GM19099 (cell line): ENCODE data around the gene CSGALNACT2.

Experiments
- POLR2A ChIP-seq: IDR thresholded peaks from 3 replicates; pipeline ENCODE4 v1.6.1; 2011; ENCODE audit warnings: low read depth; ENCODE audit not compliant: insufficient read length; ENCODE audit errors: extremely low read depth

CSGALNACT2 gene

DNA sequence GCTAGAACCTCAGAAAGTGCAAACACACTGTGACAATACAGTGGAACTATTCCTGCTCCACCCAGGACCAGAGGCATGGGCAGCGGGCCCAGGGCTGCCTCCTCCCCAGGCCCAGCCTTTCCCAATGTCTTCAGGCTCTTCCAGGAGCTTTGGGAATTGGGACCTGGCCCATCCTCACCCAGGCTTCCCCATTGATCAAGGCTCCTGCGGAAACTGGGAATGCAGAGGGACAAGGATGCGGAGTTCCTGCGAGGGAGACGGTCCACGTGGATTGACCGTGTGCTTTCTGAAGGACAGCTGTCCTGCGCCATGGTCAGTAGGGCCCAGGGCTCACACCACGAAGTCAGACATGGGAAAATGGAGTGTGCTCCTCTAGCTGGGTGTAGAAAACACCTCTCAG, 56.6 kb downstream of the CSGALNACT2 start:
- TF ChIP-seq POLR2A = no peak

DNA sequence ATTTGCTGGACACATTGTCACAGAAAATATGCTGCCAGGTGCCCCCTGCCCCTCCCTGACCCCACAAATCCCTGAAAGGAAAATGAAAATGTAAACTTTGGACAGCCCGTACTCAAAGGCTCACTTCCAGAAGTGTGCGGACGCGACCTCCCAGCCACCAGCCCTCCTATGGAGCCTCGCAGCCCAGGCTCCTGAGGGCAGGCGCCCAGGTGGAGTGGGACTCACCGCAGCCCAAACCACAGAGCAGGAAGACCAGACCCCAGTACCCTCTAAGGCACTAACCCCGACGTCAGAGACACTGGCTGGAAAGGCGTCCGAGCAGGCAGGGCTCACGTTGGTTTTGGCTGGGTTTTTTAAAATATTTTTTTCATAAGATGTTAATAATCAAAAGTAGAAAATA, 57.3 kb downstream of the CSGALNACT2 start:
- no peak for TF ChIP-seq POLR2A

DNA sequence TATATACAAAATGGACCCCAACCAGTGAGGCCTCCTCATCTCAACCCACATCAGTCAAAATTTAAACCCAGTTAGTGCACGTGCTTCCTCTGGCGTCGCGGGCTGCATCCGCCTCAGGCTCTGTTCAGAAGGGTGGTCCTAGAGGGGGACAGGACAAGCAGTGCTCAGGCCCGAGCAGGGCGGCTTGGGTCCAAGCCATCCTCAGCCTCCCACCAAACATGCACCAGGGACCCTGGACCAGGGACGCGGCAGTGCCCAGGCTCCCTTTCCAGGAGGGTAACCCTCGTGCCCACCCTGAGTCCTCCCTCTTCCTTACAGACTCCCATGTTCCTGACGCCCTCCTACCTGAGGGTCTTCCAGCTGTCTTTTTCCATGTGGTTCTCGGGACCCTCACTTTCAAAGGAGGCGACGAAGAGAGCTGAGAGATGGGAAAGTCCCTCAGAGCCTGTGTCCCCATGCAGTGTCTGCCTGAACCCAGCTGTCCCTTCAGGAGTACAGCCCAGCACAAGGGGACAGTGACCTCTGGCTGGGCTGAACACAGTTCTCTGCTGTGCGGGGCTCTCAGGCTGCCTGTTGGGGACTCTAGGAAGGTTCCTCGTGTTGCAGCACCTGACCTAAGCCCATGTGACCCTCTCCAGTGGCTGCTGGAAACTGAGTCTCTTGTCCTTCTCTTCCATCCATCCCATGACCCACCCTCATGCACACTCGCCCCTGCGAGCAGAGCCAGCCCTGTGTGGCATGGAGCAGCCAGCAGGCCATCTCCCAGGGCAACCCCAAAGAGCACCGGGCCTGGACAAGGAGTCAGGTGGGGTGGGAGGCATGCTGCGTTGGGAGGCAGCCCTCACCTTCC, 58.1 kb downstream of the CSGALNACT2 start:
- TF ChIP-seq POLR2A = no peak

DNA sequence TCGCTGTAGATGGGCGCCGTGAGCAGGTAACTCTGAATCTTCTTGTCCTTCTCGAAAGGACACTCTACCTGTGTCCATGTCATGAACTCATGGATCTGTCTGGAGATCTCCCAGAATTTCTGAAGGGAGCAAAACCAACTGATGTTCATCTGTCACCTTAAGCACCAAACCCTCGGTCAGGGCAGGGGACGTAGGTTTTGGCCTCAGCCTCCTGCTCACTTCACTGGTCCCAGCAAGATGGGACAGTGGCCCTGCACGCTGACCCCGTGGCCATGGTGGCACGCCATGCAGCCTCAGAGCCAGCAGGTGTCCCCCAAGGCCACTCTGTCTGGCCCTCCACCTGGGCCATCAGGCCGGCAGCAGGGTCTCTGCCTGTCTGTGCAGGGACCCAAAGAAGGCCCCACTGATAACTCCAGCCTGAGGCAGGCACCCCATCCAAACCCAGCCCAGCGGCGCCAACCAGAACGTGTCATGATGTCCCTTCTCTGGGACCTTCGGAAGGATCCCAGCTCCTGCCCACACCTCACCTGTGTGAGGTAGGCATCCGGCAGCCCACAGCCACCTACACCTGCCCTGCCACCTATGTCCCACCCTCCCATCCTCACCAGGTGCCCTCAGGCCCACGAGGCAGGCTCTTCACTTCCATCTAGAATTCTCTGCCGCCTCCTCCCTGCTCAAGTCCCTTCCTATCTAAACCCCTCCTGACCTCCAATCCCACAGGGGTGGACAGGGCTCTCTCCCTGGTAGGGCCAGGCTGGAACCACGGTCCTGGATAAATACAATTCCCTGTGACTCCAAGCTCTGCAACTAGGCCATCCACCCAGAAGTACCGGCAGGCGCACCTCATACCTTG, 59.0 kb downstream of the CSGALNACT2 start:
- TF ChIP-seq POLR2A = no peak

DNA sequence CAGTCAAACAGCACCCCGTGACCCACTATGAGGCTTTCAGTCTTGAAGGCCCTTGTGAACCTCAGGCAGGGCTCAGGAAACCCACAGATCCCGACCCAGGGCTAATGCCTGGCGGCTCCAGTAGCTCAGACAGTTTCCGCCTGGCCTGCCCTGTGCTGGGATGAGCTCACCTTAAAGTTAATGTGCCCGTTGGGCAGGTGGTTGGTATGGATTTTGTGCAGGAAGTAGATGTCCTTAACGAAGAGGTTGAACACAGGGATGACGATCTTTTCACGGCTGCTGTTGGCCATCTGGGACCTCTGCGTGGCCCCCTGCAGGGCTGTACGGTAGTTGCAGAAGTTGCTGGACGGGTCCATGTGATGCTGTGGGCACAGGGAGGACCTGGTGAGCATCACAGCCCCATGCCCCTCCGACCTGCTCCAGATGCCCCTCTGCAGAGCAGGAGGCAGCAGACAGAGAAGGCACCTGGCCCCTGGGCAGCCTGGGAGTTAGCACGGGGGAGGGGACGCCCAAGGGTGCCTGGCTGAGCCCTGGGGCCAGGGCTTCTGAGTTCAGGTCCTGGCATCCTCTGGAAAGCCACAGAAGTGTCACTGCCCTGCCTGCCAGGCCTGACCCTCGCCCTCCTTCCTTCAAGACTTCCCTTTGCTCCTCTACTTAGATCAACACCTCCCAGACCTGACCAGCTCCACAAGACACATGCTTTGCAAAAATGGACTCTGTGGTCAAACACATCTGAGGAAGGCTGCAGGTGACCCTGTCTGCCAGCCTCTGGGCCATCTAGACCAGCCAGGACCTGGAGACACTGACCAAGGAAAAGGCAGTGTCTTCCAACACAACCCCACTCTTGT, 59.8 kb downstream of the CSGALNACT2 start:
- no peak for TF ChIP-seq POLR2A

DNA sequence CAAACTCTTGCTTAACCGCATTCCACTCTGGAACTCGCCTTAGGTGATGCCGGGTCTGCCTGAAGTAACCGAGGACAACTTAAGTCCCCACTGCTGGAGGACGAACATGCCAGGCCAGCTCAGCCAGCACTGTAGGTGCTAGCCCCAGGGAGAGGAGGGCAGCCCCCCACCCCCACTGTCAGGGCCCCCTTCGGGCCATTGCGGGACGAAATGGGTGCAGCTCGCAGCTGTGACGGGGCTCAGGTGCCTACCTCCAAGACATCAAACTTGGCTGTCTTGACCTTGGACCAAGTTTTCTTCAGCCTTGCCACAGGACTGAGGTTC, 60.4 kb downstream of the CSGALNACT2 start:
- TF ChIP-seq POLR2A = no peak

DNA sequence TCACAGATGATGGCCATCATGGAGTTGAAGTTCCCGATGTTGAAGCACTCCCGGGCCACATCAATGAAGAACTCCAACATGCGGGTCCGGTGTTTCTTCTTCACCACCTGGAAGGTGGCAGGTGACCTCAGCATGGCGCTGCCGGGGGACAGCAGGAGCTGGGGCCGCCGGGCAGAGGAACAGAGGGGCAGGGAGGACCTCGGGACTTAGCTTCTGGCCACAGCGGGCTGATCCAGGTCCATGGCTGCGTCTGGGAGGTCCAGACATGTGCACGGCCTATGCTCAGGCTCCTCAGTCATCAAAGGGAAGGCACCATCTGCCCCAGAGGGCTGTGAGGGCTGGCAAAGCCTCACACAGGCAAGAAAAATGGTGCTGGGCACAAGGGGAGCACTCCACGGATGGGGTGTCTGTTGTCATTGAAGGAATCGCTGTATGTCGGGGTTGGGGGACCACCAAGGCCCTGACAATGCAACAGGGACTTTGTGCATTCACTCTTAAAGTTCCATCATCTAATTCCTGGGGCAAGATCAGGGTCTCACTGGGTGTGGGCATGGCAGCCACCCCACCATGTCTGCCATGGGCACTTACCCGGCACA, 60.9 kb downstream of the CSGALNACT2 start:
- no peak for TF ChIP-seq POLR2A

DNA sequence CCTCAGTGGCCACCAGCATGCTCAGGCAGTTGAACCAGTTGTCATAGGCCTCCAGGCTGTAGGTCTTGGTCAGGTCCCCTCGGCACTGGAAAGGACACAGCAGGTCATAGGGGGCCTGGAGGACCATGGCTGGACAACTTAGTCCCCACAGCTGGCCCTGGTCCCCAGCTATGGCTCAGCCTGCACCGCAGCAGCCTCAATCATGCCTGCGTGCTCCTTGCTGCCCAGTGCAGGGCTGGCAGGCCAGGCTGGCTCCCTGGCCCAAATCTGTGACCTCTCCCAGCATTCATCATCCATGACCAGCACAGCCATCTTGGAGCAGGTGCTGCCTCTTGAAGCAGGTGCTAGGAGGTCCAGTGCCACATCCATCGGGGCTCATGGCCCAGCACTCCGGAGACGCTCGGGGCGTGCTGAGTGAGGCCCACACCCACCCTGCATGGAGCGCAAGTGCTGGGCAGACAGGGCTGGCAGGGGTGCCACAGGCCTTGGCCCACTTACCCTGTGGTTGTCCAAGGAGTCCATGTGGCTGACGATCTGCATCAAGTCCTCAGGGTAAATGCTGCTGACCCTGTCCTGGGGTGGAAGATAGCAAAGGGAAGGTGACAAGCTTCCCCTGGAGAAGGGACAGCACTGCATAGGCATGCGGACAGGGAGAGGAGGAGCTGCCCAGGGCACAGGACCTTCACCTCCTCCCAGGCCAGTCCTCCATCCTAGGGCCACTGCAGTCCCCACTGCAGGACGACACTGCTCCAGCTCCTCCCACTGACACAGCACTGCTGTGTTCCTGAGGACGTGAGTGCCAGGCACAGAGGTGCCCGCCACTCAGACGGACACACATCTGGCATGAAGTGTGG, 61.7 kb downstream of the CSGALNACT2 start:
- TF ChIP-seq POLR2A = no peak

DNA sequence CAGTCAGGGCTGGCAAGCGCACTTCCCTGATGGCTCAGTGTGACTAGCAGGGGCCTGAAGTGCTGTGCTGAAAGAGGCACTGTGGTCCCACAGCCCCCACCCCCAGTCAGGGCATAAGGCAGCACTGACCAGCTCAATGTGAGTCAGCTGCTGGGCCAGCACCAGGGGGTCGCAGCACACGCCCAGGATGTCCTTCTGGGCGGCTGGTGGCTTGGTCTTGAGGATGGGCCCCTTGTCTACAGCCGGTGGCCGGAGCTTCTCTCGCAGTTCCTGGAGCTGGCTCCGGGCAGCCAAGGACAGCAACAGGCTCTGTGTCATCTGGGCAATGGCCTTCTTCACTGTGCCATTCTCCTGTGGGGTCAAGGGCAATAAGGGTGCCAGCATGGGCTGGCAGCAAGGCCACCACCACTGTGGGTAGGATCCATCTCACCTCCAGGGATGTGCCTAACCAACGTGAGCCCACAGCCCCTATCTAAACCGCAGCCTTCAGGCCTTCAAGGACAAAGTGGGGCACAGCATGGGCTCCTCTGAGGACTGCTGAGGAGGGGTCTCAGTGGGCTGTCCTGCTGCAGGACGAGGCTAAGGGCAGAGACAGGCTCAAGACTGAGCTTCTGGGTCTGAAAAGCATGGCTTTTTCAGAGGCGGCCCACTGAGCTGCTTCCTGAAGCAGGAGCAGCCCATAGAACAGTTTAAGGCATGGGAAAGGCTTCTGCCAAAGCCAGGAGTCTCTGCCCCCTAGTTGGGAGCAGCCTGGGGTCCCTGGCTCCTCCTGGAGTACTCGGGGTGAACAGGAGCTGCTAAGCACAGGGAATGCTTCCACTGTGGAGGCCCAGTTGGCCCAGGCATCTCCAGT, 62.5 kb downstream of the CSGALNACT2 start:
- no peak for TF ChIP-seq POLR2A

DNA sequence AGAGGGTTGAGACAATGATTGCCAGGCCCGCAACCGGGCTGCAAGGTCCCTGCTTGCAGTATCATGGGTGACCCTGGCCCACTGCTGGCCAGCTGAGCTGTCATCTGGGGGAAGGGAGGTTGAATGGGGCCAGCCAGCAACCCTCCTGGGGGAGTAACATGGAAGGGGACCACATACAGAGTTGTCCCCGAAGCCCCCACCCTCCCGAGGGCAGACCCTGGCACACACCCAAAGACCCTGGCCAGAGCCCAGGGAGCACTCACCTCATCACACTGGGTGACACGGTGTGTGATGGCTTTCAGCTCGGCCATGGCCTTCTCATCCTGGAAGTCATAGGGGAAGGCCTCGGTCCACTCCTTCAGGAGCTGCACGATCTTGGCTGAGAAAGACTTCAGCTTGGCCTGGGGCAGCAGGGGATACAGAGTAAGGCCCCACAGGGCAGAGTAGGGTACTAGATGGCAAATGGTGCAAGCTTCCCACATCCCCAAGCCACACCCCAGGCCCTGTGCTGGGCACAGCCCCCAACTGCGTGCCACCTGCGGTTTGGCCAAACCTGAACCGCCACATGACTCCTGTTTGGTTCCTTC, 63.4 kb downstream of the CSGALNACT2 start:
- no peak for TF ChIP-seq POLR2A

DNA sequence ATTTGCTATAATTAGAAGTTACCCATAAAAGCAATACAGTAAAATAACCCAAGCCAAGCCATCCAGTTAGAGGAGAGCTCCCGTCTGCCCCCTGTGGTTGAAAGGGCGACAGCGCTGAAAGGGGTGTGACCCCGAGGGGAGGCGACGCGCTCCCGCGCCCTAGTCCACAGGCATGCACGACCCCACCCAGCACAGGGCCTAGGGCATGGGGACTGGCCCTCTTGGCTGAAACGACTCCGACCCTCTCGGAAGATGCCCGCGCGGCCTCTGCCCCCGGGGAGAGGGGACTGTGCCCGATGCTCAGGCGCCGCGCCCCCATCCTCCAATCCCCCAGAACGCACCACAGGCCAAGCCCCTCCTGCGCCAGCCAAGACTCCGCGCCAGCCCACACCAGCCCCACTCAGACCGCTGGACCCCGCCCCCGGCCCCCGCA, 64.0 kb downstream of the CSGALNACT2 start:
- no peak for TF ChIP-seq POLR2A

DNA sequence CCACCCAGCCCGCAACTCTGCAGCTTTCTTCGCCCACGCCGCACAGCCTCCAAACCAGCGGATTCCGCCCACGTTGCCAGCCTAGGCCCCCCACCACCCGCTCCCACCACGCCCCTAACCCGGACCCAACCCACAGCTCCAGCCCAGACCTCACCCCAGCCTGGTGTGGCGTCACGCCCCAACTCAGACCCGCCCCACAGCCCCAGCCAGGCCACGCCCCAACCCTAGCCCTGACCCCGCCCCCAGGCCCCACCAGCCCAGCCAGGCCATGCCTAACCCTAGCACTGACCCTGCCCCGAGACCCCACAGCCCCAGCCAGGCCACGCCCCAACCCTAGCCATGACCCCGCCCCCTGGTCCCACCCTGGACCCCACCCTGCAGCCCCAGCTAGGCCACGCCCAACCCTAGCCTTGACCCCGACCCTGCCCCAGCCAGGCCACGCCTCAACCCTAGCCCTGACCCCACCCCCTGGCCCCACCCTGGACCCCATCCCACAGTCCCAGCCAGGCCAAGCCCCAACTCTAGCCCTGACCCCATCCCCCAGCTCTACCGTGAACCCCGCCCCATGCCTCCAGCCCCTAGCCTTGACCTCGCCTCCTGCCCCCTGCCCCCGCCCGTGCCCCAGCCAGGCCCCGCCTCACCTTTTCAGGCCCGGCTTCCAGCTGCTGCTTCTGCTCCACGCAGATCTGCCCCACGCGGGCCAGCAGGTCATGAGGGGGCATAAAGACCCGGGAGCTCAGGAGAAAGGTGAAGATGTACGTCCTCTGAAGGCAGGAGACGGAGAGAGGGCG, 64.6 kb downstream of the CSGALNACT2 start:
- TF ChIP-seq POLR2A = no peak
